ENCODE results near the gene MLIP.

- TF ChIP-seq FOXM1 (IDR thresholded peaks at IDR 0.05; ENCODE audit: borderline replicate concordance) (no peak), SP1 (IDR thresholded peaks at IDR 0.05) (no peak), ARNT (IDR thresholded peaks at IDR 0.05) (no peak), BHLHE40 (IDR thresholded peaks at IDR 0.05; ENCODE audit: borderline replicate concordance) (no peak), ELF4 (IDR thresholded peaks at IDR 0.05) (no peak), SUZ12 (IDR thresholded peaks at IDR 0.05) (no peak), L3MBTL2 (conservative IDR thresholded peaks at IDR 0.05) (no peak), FOXK2 (IDR thresholded peaks at IDR 0.05) (no peak), ZNF384 (IDR thresholded peaks at IDR 0.05) (no peak), PKNOX1 (IDR thresholded peaks at IDR 0.05) (no peak), FOXA1 (IDR thresholded peaks at IDR 0.05) (no peak), TARDBP (IDR thresholded peaks at IDR 0.05) (no peak), NFRKB (IDR thresholded peaks at IDR 0.05) (no peak)
Observed at GRCh38 chr6:54248319-54248718, 137.1 kb downstream of the MLIP start.
